NCI-H460 (cell line): ENCODE results near the gene CSNK1A1. TPM values are rescaled to one million over a fixed set of nuclear protein-coding genes. Genes with fewer than 3 reads are reported as not detected.
"Not testable (repeated sequence)": the region's sequence is repeated elsewhere in the genome, so short reads cannot be mapped to it uniquely, and the experiment has no call there.

Experiments used
- DNase-seq: peaks from one replicate; pipeline ENCODE4 v3.0.0-alpha.2; 2016; ENCODE audit warnings: low read depth; ENCODE audit errors: extremely low read depth
- total RNA-seq: library from RNA; depleted of rRNA; stranded (reverse); fragments of >200 nt; shearing (Covaris generic); gene quantifications from 2 replicates; pipeline ENCODE4 v1.2.3, GENCODE V29; 2014

CSNK1A1 gene
- total RNA-seq, 1 experiment from 2014 or later: 335 TPM

DNA sequence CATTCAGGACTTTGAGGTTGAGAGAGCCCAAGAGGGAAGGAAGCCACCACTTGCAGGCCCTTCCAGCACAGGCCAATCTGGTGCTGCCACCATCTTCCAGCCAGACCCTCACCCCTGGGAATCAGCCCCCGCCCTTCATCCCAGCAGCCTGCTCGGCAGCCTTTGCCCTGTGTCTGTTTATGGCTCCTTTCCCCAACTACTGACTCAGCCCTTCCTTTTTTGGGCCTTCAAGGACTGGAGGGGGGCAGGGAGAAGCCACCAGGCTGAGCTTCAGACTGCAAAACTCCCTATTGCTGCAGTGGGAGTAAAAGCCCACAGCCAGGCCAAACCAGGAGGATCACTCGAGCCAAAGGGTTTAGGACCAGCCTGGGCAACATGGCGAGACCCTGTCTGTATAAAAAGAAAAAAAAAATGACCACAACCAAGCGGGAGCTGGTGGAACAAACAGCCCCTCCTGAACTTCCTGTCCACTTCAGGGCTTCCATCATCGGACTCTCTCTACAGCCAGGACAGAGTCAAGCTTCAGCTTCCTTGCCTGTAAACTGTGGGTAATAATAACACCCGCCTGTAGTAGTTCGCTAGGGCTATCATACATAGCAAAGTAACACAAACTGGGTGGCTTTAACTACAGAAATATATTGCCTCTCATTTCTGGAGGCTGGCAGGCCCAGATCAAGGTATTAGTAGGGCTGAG, 86.3 kb downstream of the CSNK1A1 start:
- no peak for DNase-seq

DNA sequence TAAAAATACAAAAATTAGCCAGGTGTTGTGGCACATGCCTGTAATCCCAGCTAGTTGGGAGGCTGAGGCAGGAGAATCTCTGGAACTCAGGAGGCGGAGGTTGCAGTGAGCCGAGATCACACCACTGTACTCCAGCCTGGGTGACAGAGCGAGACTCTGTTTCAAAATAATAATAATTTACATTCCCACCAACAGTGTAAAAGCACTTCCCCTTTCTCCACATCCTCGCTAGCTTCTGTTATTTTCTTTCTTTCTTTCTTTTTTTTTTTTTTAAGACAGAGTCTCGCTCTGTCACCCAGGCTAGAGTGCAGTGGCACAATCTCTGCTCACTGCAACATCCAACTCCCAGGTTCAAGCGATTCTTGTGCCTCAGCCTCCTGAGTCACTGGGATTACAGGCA, 89.3 kb downstream of the CSNK1A1 start:
- not testable (repeated sequence) for DNase-seq

- no peak for DNase-seq
Observed at GRCh38 chr5:149459891-149460290, 91.3 kb downstream of the CSNK1A1 start.

DNA sequence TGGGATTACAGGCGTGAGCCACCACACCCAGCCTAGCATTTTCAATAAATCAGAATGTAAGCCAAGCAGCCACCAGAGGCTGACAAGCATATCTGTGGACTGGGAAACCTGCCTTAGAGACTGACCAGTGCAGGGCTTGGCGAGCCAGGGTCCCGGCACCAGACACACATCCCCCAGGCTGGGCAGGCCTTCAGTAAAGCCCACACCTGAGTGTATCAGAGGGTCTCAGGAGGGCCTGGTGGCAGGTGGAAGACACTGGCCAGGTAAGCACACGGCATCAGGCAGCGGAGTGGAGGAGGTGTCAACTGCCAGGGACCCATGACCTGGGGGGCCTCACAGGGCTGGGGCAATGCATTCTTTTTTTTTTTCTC, 93.9 kb downstream of the CSNK1A1 start:
- no peak for DNase-seq

DNA sequence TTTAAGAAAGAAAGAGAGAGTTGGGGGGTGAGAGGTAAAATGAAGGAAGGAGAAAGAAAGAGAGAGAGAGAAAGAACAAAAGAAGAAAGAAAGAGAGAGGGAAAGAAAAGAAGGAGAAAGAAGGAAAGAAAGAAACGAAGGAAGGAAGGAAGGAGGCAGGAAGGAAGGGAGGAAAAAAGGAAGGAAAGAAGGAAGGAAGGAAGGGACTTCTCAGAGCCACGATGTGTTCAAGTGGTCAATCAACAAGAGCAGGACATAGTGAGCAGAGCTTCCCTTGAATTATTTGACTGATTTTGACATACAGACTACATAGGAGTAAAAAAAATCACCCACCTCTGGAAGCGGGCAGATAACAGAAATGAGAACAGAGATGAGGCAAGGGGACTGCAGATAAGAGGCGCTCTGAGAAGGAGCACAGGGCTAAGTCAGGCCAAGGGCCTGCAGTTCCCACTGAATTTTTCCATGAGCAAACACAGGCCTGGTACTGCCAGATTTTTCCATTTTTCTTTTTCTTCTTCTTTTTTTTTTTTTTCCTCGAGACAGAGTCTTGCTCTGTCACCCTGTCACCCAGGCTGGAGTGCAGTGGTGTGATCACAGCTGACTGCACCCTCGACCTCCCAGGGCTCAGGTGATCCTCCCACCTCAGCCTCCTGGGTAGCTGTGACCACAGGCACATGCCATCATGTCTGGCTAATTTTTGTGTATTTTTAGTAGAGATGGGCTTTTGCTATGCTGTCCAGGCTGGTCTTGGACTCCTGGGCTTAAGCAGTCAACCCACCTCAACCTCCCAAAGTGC, 94.4 kb downstream of the CSNK1A1 start:
- no peak for DNase-seq

DNA sequence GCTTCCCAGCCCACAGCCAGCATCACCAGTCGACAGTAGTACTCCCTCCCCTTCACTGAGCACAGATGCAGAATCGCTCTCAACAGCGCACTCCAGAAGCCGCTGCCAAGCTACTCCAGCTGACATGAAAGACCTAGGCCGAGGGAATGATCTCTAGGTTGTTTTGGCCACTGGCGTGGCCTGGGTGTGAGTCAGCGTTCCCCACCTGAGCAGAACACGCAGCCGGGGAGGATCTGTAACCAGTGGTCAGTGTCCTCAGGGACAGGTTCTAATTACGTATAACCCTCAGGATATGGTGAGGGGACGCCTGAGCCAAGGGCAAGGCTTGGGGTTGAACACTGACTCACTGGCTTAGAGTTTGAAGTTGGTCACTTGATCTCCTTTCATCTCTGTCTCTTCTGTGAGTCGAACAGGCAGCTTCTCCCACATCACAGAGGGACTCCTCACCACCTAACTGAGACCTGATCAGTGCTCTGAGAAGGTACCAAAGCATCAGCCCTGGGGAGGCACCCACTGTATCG, 95.3 kb downstream of the CSNK1A1 start:
- DNase-seq: no peak

GRCh38 chr5:149453618-149454415, 97.4 kb downstream of the CSNK1A1 start:
- no peak for DNase-seq

DNA sequence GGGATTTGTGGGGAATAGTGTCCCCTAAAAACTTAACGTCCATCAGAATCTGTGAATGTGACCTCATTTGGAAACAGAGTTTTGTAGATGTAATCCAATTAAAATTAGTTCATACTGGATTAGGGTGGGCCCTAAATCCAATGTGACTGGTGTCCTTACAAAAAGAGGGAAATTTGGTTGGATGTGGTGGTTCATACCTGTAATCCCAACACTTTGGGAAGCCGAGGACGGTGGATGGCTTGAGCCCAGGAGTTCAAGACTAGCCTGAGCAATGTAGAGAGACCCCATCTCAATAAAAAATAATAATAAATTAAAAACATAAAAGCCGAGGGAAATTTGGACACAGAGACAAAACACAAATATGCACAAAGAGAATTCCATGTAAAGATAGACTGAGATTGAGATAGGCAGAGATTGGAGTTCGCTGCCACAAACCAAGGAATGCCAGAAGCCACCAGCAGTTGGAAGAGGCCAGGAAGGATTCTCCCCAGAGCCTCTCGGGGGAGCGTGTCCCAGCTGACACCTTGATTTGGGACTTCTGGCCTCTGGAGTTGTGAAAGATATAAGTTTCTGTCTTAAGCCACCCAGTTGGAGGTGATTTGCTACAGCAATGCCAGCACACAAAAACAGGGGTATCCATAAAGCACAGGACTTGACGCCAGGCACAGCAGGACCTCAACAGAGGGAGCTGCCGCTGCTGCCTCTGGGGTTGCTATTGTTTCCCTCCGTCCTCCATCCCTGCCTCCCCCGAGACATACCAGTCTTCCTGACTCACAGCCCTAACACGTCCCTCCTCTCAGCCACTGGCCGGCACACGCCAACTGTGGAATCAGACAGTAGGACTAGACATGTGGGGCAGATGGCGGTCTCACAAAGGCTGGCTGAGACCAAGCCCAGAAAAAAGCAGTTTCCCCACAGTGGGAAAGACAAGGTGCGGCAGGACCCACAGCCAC, 98.3 kb downstream of the CSNK1A1 start:
- no peak for DNase-seq

DNA sequence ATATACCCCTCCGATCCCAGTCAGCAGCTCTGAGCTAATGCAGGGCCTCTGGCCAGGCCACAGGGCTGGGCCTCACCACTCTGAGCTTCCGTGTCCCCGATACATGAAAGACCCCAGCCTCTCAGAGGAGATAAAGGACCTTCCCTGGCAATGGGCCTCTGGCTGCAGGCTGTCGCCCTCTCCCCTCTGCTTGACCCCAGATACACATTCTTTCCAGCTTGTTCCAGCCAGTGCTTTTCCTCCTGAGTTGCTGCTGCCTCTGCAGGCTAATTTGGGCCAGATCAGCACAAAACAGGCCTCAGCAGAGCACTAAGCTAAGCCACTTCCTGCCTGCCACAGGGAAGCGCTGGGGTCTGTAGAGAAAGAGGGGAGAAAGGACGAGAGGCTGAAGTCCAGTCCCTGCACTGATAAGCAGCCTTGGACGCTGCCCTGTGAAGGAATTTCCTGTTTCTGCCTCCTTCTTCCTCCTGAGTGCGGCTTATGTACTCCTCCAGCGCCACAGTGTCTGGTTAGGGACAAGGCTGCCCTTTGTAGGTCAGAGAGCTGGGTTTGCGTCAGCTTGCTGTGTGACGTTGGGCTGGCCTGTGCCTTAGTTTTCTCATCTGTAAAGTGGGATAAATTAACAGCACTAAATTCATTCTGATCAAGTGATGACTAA, 99.1 kb downstream of the CSNK1A1 start:
- DNase-seq: no peak

DNA sequence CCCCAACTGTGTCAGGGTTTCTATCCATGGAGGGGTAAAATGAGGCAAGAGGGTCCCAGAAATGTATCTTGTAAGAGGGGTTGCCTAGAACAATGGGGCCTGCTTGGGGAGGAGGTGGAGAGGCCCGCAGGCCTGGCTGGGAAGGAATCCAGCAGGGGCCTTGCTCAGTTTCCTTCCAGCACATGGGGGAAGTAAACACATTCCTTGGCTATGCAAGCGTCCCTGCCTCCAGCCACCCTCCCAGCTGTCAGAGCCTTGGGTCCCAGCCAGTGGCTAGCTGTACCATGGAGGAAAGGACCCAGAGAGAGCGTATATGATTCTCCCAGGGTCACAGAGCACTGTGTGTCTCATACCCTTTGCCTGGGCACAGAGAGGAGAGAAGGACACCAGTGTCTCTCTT, 101.0 kb downstream of the CSNK1A1 start:
- no peak for DNase-seq

DNA sequence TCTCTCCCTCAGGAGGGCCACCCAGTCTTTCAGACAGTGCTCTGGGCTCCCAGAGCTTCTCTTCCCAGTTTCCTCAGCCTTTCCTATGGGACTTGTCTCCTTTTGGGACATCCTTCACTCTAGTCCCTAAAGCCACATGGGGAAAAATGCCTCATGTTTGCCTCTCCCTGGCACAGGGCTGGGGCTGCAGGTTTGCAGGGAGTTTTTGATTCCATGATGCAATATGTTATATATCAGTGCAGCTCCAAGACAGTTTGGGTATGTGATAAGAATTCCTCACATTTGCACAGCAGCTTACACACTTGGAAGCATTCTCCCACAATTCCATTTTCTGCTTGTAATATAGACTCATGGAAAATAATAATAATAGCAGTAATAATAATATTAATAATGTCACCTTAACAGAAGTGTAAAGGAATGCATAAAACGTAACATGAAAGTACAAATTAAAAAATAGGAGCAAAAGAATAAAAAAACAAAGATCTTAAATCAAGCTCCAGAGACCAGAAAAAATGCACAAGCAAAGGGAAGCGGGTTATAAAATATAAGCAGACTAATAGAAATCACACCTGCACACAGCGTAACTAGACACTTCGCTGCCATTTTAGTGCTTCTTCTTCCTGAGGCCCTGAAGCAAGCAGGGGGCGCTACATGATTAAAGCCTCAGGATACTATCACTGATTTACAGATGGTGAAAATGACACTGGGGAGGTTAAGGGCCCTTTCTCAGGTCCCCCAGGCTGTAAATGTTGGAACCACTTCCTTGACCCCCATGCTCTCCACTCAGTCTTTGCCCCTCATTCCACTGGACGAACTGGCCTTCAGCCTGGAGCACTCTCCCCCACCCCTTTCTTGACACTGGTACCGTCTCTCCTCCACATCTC, 102.2 kb downstream of the CSNK1A1 start:
- no peak for DNase-seq

GRCh38 chr5:149448431-149448830, 102.8 kb downstream of the CSNK1A1 start:
- DNase-seq: no peak

DNA sequence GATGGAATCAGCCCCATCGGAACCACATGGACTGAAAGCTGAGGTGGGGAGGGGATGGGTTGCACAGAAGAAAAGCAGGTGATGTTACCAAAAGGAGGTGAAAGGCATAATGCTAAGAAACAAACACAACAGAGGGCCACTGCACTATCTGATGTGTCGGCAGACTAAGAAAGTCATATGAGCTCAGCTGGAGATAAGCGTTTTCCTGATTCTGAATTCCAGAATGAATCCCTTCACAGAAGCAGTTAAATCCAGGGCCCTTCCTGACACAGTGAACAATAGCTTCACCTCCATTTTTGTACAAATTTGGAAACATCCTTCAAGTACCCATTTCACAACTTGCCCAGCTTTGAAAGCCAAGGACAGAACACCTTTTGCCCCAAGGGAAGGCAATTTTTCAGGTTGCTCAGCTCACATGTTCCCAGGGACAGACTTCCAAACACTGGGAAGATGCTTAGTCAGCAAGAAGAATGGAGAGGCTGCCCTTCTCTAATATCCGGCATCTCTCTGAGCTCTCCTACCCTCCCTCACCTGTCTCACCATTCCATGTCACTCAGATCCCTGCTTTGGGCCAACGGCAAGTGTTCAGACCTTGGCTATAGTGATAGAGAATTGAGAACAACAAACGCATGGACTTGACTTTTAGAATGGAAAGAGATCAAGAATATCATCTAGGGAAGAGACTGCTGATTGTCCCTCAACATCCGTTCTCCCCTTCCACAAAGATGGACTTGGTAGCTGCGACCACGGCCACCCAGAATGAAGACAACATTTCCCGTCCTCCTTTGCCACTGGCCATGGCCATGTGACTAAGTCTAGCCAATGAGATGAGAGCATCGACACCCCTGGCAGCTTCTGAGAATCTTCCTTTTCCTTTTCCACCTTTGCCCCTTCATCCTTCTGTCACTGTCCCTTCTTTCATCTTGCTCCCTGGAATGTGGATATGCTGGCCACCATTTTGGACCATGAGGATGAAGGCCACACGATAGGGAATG, 103.6 kb downstream of the CSNK1A1 start:
- DNase-seq: no peak

DNA sequence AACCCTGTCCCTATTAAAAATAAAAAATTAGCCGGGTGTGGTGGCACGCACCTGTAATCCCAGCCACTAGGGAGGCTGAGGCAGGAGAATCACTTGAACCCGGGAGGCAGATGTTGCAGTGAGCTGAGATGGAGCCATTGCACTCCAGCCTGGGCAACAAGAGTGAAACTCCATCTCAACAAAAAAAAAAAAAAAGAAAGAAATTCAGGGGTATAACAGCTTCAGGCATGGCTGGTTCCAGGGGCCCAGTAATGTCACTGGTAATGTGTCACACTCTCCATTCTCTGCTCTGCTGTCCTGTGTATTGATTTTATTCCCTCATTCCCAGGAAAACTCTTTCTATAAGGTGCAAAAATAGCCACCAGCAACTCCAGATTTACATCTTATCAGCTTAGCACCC, 104.4 kb downstream of the CSNK1A1 start:
- DNase-seq: not testable (repeated sequence)

DNA sequence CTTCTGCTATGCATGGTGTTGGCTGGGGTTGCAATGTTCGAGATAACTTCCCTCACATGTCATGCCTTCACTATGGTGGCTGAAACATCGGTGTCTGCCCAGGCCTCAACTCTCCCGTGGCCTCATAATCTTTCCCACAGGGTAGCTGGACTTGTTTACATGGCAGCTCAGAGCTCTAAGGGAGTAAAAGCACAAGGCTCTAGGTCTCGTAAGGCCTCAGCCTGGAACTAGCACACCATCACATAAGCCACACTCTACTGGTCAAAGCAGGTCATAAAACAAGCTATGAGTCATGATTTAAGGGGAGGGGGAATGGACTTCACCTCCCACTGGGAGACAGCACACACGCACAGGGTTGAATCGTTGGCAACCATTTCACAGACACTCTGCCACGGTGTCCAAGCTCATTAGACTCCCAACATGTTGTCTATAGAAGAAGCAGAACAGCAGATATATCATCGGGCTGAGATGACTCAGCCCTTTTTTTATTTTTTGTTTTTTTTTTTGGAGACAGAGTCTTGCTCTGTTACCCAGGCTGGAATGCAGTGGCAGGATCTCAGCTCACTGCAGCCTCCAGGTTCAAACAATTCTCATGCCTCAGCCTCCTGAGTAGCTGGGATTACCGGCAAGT, 105.4 kb downstream of the CSNK1A1 start:
- DNase-seq: peak; percentile 48

DNA sequence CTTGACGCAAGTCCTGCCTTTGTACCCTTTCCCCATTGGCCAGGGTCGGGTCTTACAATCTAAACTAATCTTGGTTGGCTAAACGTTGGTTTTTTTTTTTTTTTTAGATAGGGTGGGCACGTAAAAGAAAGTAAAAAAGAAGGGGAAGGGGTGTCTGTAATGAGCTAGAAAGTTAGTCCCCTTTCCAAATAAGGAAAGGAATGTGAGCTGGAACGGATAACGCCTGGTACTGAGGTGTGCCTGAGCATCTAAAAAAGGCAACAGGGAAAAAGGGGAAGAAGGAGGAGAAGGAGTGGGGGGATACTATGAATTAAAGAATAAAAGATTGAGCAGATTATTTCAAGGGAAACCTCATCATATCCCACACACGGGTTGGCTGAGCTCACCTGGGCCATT, 105.9 kb downstream of the CSNK1A1 start:
- DNase-seq: no peak

- not testable (repeated sequence) for DNase-seq
Observed at GRCh38 chr5:149444430-149444829, 106.8 kb downstream of the CSNK1A1 start.
